Left colon (tissue), 2 donors: Measurements from ENCODE around the gene ITGAE. TPM values are rescaled to one million over a fixed set of nuclear protein-coding genes. Genes with fewer than 3 reads are reported as not detected.

Experiments used
- ATAC-seq: fragments of 200-7000 bp; cut with Tn5 transposase; one replicate; pipeline ENCODE4 v1.9.1; 2020; ENCODE audit warnings: mild to moderate bottlenecking, moderate library complexity
- DNase-seq, 2 donors: peaks; one replicate each; pipeline ENCODE4 v3.0.0-alpha.2; 2020
- intact Hi-C, 2 donors: fragments of 100-400 bp; cut with DNase I in 1 of 2; cut with micrococcal nuclease in 1 of 2; formaldehyde crosslinking; loops; one replicate each; pipeline versions ENCODE4 v1.11.2 to v1.14.0; 2022; cut with DNase I, micrococcal nuclease
- total RNA-seq, 2 donors: library from RNA; stranded (reverse); fragmentation: NEBNext Ultra II Directional; extraction: Animal tissue kit (Norgen Biotek cat#: 25700); gene quantifications; one replicate each; pipeline ENCODE4 v1.2.1, GENCODE V29; 2021
- donor health status: DM: no; HTN: no; CAD: no.
- donor health status: DM: yes; HTN: yes; CAD: no.

The ITGAE gene
- total RNA-seq, 2 donors from 2014 or later, result 15.6 to 16.2 TPM

GRCh38 chr17:3689262-3690093, 111.5 kb downstream of the ITGAE start:
- DNase-seq (no peak), ATAC-seq (no peak)
- intact Hi-C loops, result no loop called here

- intact Hi-C loops, result no loop called here
- DNase-seq (no peak), ATAC-seq (no peak)
Measured at GRCh38 chr17:3688852-3689261, 112.1 kb downstream of the ITGAE start.

- ATAC-seq (no peak), DNase-seq (no peak)
- intact Hi-C loops, result no loop called here
Measured at GRCh38 chr17:3688027-3688553, 112.9 kb downstream of the ITGAE start.

- intact Hi-C loops, result no loop called here
- no peak for DNase-seq
- no peak for ATAC-seq
Measured at GRCh38 chr17:3685174-3685573, 115.8 kb downstream of the ITGAE start.

GRCh38 chr17:3683054-3683511, 117.9 kb downstream of the ITGAE start:
- intact Hi-C loops, result no loop called here
- ATAC-seq, result peak; percentile 78
- DNase-seq, result peak in 1 of 2 donors; percentile 43

- ATAC-seq (no peak), DNase-seq (no peak)
- intact Hi-C loops, result no loop called here
Measured at GRCh38 chr17:3682033-3682432, 119.0 kb downstream of the ITGAE start.

DNA sequence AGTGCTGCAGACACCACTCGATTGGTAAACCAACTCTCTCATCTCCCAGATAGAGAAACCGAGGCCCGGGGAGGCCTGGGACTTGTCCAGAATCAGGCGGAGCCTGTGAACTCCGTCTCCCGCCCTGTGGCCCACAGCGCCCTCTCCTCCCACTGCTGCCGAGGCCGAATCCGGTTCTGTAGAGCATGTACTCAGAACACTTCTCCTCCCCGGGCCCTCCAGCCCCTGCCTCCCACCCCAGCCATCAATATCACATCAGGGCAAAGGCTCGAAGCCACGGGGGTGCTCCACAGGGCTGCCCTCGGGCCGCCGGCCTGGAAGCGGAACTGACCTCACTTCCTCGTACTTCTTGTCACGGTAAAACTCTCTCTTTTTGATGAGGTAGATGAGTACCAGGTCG, 119.4 kb downstream of the ITGAE start:
- intact Hi-C loops, result no loop called here
- no peak for DNase-seq
- ATAC-seq, result no peak

DNA sequence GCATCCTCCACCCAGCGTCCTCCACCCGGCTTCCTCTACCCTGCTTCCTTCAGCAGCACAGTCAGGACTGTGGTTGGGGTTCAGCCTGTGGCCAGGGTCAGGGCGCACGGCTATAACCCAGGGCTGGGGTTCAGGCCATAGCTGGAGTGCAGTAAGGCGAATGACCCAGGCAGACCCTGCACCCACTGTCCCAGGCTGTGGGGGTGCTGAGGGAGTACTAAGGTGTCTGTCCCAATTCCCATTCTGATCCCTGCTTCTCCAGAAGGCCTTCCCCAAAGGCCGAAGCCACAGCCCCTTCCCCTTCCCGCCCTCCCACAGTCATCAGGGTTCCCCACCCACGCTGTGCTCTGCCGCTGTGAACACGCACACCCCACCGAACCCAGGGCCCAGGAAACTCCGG, 119.9 kb downstream of the ITGAE start:
- no peak for ATAC-seq
- no peak for DNase-seq
- intact Hi-C loops, result no loop called here

DNA sequence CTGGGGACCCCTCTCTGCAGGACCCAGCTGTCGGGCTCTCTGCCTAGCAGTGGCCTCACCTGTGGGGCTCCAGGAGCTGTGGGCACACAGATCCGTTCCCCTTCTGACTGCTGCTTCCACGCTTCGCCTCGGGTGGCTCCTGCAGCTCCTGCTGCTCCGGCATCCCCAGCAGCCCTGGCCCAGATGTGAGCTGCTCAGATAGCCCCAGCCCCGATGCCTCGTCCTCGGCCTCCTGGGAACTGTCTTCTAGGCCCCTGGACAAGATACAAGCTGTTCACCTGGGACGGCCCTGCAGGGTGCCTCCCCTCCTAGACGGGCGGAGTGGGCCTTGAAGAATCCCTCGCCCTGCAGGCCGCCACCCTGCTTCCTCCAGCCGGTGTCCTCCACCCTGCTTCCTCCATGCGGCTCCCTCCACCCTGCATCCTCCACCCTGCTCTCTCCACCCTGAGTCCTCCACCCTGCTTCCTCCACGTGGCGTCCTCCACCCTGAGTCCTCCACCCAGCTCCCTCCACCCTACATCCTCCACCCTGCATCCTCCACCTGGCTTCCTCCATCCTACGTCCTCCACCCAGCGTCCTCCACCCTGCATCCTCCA, 121.4 kb downstream of the ITGAE start:
- DNase-seq (no peak), ATAC-seq (peak; percentile 59)
- intact Hi-C loops, result no loop called here

- intact Hi-C loops, result no loop called here
- ATAC-seq (no peak), DNase-seq (no peak)
Measured at GRCh38 chr17:3678821-3679530, 122.0 kb downstream of the ITGAE start.

DNA sequence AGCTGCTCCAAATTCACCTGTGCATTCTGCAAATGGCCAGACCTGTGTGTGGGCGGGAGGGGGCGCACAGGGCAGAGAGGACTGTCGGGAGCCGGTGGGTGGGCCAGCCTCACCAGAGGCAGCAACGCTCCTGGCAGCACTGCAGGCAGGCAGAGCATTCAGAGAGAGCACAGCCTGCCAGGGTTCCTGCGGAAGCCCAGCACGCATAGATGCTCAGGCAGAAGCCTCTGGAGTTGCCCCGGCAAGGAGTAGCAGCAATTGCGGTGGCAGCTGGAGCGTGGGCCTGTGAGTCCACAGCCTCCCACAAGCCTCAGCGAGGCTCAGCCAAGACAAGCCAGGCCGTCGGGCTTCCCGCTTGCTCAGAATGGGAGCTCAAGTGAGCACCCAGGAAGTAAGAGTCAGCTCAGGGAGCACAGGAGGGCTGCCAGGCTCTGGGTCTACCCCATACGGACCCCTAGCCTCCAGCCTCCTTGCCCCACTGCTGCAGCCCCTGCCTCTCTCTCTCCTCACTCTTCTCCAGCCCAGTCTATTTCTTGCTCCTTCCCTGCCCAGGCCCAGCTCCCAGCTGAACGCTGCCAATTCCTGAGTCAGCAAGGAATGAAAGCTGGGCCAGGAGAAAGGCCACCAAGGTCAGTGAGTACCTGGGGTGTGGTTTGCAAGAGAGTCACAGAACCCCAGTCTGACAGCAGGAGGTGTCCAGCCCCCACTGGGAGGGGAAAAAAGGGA, 122.7 kb downstream of the ITGAE start:
- intact Hi-C loops, result no loop called here
- DNase-seq, result no peak
- no peak for ATAC-seq

- DNase-seq (no peak), ATAC-seq (no peak)
- intact Hi-C loops, result no loop called here
Measured at GRCh38 chr17:3675886-3676285, 125.1 kb downstream of the ITGAE start.

- ATAC-seq (no peak), DNase-seq (no peak)
- intact Hi-C loops, result no loop called here
Measured at GRCh38 chr17:3672571-3672970, 128.4 kb downstream of the ITGAE start.

GRCh38 chr17:3669548-3669947, 131.4 kb downstream of the ITGAE start:
- ATAC-seq, result no peak
- intact Hi-C loops, result no loop called here

GRCh38 chr17:3669085-3669347, 132.0 kb downstream of the ITGAE start:
- intact Hi-C loops, result no loop called here
- no peak for ATAC-seq
- no peak for DNase-seq

More at GRCh38 chr17:3669548-3669947, 131.4 kb downstream of the ITGAE start:
- no peak for DNase-seq

DNA sequence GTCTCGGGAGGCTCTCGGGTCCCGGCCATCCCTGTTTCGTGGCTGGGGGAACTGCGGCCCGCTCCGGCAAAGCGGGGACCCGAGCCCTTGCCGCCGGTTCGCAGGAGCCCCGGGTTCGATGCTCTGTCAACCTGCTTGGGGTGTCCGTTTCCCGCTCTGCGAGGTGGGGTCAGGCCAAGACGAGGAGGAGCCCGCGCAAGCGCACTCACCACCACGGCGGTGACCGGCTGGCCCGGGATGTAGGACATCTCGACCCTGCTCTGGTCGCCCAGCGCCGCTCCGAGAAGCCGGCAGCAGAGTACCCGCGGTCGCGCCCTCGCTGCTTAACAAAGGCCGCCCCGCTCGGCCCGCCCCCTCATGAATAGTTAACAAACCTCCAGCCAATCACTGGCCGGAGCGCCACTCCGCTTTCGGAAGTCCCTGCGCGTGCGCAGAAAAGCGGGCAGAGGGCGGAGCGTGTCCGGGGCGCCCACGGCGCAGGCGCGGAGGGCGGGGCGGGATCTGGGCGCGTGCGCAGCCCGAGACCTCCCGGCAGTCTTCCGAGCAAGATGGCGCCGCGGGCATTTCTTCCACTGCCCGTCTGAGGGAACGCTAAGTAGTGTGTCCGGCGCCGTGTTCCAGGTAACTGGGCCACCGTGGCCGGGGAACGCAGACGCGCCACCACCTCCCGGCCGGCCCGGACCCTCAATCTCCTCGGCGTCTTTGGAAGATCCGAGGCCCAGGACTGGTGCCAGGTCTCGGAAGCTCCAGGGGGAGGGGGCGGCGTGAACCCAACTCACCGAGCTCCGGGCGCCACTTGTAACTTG, 132.5 kb downstream of the ITGAE start, which contains the start of the genes EMC6 and TAX1BP3:
Gene EMC6 (plus strand): TSS at position 534 of the 806 bp plus-strand sequence. CDS start 335 bp downstream, outside the sequence.
Gene TAX1BP3 (minus strand): TSS at position 300 of the 806 bp plus-strand sequence. CDS start 52 bp downstream, at position 248.
- DNase-seq (peak; percentile 98 to 99), ATAC-seq (peak; percentile 81)
- intact Hi-C loops, result no loop called here

GRCh38 chr17:3667366-3668278, 133.4 kb downstream of the ITGAE start:
- ATAC-seq (peak; percentile 79), DNase-seq (peak; percentile 87 to 92)
- intact Hi-C loops, result no loop called here
